ENCODE measurements around the gene UBAP2.
"Not testable (repeated sequence)": the region's sequence is repeated elsewhere in the genome, so short reads cannot be mapped to it uniquely, and the experiment has no call there.

UBAP2 gene

GRCh38 chr9:34049630-34050384 lies 1.1 kb upstream of the UBAP2 start:
- peak overlapping the region; percentile 96 for H3K4me3 ChIP-seq (ENCODE audit: low read depth, low read length)
- DNase-seq (ENCODE audit: low read depth): no peak

GRCh38 chr9:34047864-34048726 lies 592 bp downstream of the UBAP2 start:
- peak overlapping the region; percentile 96 for H3K4me3 ChIP-seq (ENCODE audit: low read depth, low read length)
- DNase-seq (ENCODE audit: low read depth): no peak

GRCh38 chr9:34046784-34047379 lies 1.8 kb downstream of the UBAP2 start:
- H3K4me3 ChIP-seq (ENCODE audit: low read depth, low read length): peak overlapping the region; percentile 96
- no peak for DNase-seq (ENCODE audit: low read depth)

DNA sequence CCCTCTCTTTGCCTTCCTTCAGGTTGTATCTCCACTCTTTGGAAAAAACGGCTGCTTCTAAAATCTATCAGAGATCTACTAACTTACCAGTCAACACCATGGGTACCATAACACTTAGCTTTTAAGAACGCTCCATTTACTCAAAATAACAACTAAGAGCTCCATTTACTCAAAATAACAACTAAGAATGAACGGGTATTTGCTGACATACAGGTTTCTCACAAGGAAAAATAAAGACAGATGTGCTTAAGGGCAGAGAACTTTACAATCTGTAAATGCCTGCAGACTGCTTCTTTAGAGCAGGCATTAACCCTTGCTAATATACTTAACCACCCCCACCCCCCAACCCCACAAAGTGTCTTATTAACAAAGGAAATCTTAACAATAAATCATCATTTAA lies 2.8 kb downstream of the UBAP2 start:
- DNase-seq (ENCODE audit: low read depth): no peak
- no peak overlapping the region for H3K4me3 ChIP-seq (ENCODE audit: low read depth, low read length)

DNA sequence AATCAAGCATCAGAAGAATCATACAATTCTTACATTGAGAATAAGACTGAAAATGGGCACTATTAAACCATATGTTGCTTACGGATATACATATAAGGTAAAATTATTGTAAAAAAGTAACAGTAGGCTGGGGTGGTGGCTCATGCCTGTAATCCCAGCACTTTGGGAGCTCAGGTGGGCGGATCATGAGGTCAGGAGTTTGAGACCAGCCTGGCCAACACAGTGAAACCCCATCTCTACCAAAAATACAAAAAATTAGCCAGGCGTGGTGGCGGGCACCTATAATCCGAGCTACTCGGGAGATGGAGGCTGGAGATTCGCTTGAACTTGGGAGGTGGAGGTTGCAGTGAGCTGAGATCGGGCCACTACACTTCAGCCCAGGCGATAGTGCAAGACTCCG lies 6.6 kb downstream of the UBAP2 start:
- H3K4me3 ChIP-seq (ENCODE audit: low read depth, low read length); DNase-seq (ENCODE audit: low read depth): not testable (repeated sequence)

DNA sequence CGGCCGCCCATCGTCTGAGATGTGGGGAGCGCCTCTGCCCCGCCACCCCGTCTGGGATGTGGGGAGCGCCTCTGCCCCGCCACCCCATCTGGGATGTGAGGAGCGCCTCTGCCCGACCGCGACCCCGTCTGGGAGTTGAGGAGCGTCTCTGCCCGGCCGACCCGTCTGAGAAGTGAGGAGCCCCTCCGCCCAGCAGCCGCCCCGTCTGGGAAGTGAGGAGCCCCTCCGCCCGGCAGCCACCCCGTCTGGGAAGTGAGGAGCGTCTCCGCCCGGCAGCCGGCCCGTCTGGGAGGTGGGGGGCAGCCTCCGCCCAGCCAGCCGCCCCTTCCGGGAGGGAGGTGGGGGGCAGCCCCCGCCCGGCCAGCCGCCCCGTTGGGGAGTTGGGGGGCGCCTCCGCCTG lies 9.8 kb downstream of the UBAP2 start:
- not testable (repeated sequence) for DNase-seq (ENCODE audit: low read depth); H3K4me3 ChIP-seq (ENCODE audit: low read depth, low read length)

DNA sequence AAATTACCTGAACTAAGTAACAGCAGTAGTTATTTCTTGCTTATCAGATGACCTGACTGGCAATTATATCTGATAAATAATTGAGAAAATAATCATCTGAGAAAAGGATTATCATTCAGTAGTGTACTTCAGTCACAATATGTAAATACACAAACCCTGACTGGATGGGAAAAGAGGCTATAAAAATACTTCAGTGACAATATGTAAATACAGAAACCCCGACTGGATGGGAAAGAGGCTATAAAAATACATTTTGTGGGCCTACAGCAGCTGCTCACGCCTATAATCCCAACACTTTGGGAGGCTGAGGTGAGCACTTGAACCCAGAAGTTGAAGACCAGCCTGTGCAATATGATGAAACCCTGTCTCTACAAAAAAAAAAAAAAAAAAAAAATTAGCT lies 11.1 kb downstream of the UBAP2 start:
- H3K4me3 ChIP-seq (ENCODE audit: low read depth, low read length): no peak overlapping the region
- no peak for DNase-seq (ENCODE audit: low read depth)

- no peak overlapping the region for H3K4me3 ChIP-seq (ENCODE audit: low read depth, low read length)
- no peak for DNase-seq (ENCODE audit: low read depth)
Observed at GRCh38 chr9:34036625-34037024, 12.1 kb downstream of the UBAP2 start.

- no peak for DNase-seq (ENCODE audit: low read depth)
- H3K4me3 ChIP-seq (ENCODE audit: low read depth, low read length): no peak overlapping the region
Observed at GRCh38 chr9:34035656-34036055, 13.0 kb downstream of the UBAP2 start.

DNA sequence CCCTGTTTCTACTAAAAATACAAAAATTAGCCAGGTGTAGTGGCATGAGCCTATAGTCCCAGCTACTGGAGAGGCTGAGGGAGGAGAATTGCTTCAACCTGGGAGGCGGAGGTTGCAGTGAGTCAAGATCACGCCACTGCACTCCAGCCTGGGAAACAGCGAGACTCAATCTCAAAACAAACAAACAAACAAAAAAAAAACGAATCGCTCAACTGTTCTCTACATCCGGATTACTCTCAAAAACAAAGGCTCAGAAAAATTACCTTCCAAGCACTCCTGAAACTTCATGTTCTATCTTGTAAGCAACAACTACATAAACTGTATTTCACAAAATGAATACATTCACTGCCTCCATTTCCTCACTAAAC lies 14.0 kb downstream of the UBAP2 start:
- no peak for DNase-seq (ENCODE audit: low read depth)

DNA sequence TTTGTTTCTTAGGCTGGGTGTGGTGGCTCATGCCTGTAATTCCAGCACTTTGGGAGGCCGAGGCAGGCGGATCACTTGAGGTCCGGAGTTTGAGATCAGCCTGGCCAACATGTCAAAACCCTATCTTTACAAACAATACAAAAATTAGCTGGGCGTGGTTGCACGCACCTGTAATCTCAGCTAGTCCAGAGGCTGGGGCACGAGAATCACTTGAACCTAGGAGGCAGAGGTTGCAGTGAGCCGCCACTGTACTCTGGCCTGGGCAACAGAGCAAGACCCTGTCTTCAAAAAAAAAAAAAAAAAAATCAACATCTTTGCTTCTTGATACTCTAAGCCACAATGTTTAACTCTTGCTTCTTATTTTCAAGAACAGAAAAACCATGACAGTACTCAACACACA lies 16.1 kb downstream of the UBAP2 start:
- DNase-seq (ENCODE audit: low read depth): no peak
- no peak overlapping the region for H3K4me3 ChIP-seq (ENCODE audit: low read depth, low read length)

More for the DNA sequence above, 14.0 kb downstream of the UBAP2 start:
- H3K4me3 ChIP-seq (ENCODE audit: low read depth, low read length): no peak overlapping the region

- peak; percentile 19 for DNase-seq (ENCODE audit: low read depth)
- H3K4me3 ChIP-seq (ENCODE audit: low read depth, low read length): no peak overlapping the region
Observed at GRCh38 chr9:34027845-34028574, 20.7 kb downstream of the UBAP2 start.

GRCh38 chr9:34025811-34026210 lies 22.9 kb downstream of the UBAP2 start:
- no peak for DNase-seq (ENCODE audit: low read depth)
- no peak overlapping the region for H3K4me3 ChIP-seq (ENCODE audit: low read depth, low read length)

- DNase-seq (ENCODE audit: low read depth): no peak
- H3K4me3 ChIP-seq (ENCODE audit: low read depth, low read length): no peak overlapping the region
Observed at GRCh38 chr9:34025062-34025461, 23.6 kb downstream of the UBAP2 start.

DNA sequence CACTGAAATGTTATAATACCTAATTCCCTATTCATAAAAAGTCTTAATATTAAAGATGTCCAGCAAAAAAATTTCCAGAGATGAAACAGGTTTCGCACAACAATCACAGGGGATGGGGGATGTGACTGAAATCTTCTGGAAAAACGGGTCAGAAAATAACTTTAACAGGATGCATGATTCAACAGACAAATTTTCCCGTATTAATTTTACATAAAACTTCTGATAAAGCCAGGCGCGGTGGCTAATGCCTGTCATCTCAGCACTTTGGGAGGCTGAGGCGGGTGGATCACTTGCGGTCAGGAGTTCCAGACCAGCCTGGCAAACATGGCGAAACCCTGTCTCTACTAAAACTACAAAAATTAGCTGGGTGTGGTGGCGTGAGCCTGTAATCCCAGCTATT lies 24.2 kb downstream of the UBAP2 start:
- not testable (repeated sequence) for H3K4me3 ChIP-seq (ENCODE audit: low read depth, low read length); DNase-seq (ENCODE audit: low read depth)

DNA sequence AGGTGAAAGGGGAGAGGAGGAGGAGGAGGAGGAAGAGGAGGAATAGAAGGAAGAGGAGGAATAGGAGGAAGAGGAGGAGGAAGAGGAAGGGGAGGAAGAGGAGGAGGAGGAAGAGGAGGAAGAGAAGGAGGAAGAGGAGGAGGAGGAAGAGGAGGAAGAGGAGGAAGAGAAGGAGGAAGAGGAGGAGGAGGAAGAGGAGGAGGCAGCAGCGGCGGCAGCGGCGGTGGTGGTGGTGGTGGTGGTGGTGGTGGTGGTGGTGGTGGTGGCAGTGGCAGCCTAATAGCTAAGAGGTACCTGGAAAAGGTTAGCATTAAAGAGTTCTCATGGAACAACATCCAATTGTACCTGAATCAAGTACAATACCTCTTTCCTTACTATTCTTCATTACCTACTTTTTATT lies 32.5 kb downstream of the UBAP2 start:
- no peak overlapping the region for H3K4me3 ChIP-seq (ENCODE audit: low read depth, low read length)

DNA sequence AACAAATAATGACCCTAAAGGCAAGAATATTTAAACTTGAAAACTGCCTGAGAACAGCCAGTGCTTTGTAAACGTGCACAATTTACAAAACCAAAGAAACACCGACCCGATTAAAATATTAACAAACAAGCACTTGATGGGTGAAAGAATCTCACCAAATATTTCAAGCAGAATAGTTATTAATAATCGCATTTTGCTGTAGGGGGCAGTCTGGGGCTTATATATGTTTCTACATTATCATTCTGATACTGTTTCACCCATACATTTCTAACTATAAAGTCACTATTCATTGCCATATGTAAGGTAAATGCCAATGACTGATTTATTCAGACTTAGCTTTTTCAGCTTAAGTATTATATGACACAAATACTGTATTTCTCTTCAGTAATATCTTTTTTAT lies 37.7 kb downstream of the UBAP2 start:
- no peak overlapping the region for H3K4me3 ChIP-seq (ENCODE audit: low read depth, low read length)
- DNase-seq (ENCODE audit: low read depth): no peak

More for the DNA sequence above, 32.5 kb downstream of the UBAP2 start:
- no peak for DNase-seq (ENCODE audit: low read depth)

DNA sequence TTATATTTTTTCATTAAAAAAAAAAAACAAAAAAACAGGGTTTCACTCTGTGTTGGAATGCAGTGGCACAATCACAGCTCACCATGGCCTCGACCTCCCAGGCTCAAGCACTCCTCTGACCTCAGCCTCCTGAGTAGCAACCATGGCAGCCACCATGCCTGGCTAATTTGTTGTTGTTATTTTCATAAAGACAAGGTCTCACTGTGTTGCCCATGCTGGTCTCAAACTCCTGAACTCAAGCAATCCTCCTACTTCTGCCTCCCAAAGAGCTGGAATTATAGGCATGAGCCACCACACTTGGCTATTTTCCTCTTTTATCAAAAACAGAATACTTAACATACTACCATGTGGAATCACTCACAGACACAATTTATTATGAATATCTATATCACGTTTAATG lies 46.7 kb downstream of the UBAP2 start:
- no peak overlapping the region for H3K4me3 ChIP-seq (ENCODE audit: low read depth, low read length)
- DNase-seq (ENCODE audit: low read depth): no peak

GRCh38 chr9:34001298-34001697 lies 47.4 kb downstream of the UBAP2 start:
- DNase-seq (ENCODE audit: low read depth): no peak
- H3K4me3 ChIP-seq (ENCODE audit: low read depth, low read length): no peak overlapping the region

DNA sequence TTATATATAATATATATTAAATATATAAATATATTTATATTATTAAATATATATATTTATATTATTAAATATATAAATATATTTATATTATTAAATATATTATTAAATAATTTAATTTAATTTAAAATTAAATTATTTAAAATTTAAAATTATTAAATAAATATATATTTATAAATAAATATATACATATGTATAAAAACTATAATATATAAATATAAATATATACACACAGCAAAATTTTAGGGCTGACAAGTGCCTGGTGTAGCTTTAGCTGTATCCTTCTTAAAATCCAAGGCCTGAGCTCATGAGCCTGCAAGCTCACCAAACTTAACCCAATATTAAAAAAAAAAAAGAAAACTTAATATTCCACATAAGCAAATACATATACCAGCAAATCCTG lies 53.2 kb downstream of the UBAP2 start:
- DNase-seq (ENCODE audit: low read depth): no peak
- no peak overlapping the region for H3K4me3 ChIP-seq (ENCODE audit: low read depth, low read length)

All from skeletal muscle cell (primary cell).